ENCODE measurements around the gene GBX2. TPM values are rescaled to one million over a fixed set of nuclear protein-coding genes. Genes with fewer than 3 reads are reported as not detected.

Gene GBX2
- total and polyA plus RNA-seq, 2 donors (not counting 1 experiment from before 2014, with no cell fraction given) = not detected

DNA sequence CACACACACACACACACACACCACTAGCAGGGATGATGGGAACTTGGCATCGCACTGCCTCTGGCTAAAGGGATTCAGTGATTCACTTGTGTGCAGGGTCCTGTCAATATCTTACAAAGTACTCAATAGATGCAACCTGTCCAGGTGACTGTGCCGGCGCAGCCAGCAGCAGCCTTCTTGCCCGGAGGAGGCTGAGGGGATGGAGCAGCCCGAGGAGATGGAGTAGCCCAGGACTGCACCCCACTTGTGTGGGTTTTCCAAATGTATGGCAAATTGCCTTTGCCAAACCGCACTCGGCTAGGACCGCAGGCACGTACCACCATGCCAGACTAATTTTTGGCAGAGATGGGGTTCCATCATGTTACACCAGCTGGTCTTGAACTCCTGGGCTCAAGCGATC, 31.1 kb downstream of the GBX2 start:
- H3K27ac Mint-ChIP-seq = no peak overlapping the region
- POLR2A ChIA-PET = no interaction called here
- 96% methylated on average over 9 of the region's 10 CpGs for WGBS (ENCODE audit: insufficient coverage)
- Histone ChIP-seq H3K27me3 (replicated peaks in 1 of 4; ENCODE audit: control extremely low read depth in 1 of 4, control insufficient read depth in 3 of 4, insufficient read depth in 4 of 4, low read length in 3 of 4) (no peaks in the 10 kb centered on the region), H3K4me3 (ENCODE audit: control extremely low read depth in 1 of 5, extremely low read depth in 1 of 5, insufficient read depth in 1 of 5, low read depth in 2 of 5, low read length in 4 of 5) (no peak overlapping the region), H3K36me3 (replicated peaks in 1 of 2; ENCODE audit: control extremely low read depth in 1 of 2, control insufficient read depth in 1 of 2, extremely low read depth in 1 of 2, insufficient read depth in 2 of 2, low read length in 1 of 2) (no peaks in the 10 kb centered on the region), H3K4me2 (replicated peaks; ENCODE audit: low read depth, low read length, poor library complexity, severe bottlenecking) (no peak overlapping the region), H3K27ac (ENCODE audit: low read length in 2 of 2) (no peak overlapping the region), H4K20me1 (ENCODE audit: control insufficient read depth, insufficient read depth, low read length, poor library complexity, severe bottlenecking) (no peaks in the 10 kb centered on the region), H2AFZ (ENCODE audit: insufficient read depth, low read depth, low read length, poor library complexity, severe bottlenecking) (no peak overlapping the region), H3K4me1 (ENCODE audit: control insufficient read depth in 2 of 2, insufficient read depth in 2 of 2, low read length in 2 of 2) (no peaks in the 10 kb centered on the region), H3K79me2 (ENCODE audit: control insufficient read depth, insufficient read depth, low read length) (no peaks in the 10 kb centered on the region), H3K9me3 (ENCODE audit: control extremely low read depth in 1 of 3, control insufficient read depth in 2 of 3, insufficient read depth in 1 of 3, low read length in 2 of 3) (peaks cover 0 to 21% (median 0%) of the 10 kb centered on the region in 3 donors), H3K9ac (ENCODE audit: low read length) (no peak overlapping the region)
- intact Hi-C loops (cut with micrococcal nuclease) = no loop called here
- ATAC-seq (ENCODE audit: low read depth) (no peak), DNase-seq (no peak)
- no peaks in the 10 kb centered on the region for H3K9me3 Mint-ChIP-seq (ENCODE audit: insufficient read depth)
- no peak overlapping the region for H3K4me3 Mint-ChIP-seq
- CTCF ChIA-PET = no interaction called here
- peaks cover 3% of the 10 kb centered on the region for H3K27me3 Mint-ChIP-seq
- no peaks in the 10 kb centered on the region for H3K4me1 Mint-ChIP-seq
- TF ChIP-seq EZH2 (IDR thresholded peaks at IDR 0.05; ENCODE audit: borderline replicate concordance, insufficient read depth, low read depth, low read length, poor library complexity, severe bottlenecking) = no peak
- TF ChIP-seq, protein P1, sequence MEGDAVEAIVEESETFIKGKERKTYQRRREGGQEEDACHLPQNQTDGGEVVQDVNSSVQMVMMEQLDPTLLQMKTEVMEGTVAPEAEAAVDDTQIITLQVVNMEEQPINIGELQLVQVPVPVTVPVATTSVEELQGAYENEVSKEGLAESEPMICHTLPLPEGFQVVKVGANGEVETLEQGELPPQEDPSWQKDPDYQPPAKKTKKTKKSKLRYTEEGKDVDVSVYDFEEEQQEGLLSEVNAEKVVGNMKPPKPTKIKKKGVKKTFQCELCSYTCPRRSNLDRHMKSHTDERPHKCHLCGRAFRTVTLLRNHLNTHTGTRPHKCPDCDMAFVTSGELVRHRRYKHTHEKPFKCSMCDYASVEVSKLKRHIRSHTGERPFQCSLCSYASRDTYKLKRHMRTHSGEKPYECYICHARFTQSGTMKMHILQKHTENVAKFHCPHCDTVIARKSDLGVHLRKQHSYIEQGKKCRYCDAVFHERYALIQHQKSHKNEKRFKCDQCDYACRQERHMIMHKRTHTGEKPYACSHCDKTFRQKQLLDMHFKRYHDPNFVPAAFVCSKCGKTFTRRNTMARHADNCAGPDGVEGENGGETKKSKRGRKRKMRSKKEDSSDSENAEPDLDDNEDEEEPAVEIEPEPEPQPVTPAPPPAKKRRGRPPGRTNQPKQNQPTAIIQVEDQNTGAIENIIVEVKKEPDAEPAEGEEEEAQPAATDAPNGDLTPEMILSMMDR (IDR thresholded peaks at IDR 0.05) = no peak

DNA sequence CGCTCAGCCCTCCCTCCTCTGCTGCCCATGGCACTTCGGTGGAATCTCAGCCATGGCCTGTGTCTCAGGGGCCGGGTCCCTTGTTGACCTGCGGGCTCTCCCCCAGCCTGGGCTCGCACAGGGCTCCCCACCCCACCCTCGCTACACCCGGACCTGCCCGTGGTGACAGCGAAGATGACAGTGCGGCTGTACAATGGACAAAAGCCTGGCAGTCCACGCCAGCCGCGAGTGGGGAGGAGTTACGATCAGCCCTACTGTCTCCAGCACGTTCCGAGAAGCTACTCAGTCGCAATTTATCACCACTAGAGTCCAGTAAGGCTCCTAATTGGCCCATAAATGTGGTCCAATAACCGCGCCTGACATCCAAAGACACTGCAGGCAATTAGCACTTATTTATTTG, 31.6 kb downstream of the GBX2 start:
- H3K36me3 ChIP-seq (replicated peaks in 1 of 2; ENCODE audit: control extremely low read depth in 1 of 2, control insufficient read depth in 1 of 2, extremely low read depth in 1 of 2, insufficient read depth in 2 of 2, low read length in 1 of 2) = no peaks in the 10 kb centered on the region
- no peak overlapping the region for H3K9ac ChIP-seq (ENCODE audit: low read length)
- ChIA-PET CTCF (no interaction called here), POLR2A (no interaction called here)
- no peaks in the 10 kb centered on the region for H3K79me2 ChIP-seq (ENCODE audit: control insufficient read depth, insufficient read depth, low read length)
- H4K20me1 ChIP-seq (ENCODE audit: control insufficient read depth, insufficient read depth, low read length, poor library complexity, severe bottlenecking) = no peaks in the 10 kb centered on the region
- no peak overlapping the region for H3K4me3 Mint-ChIP-seq
- peaks cover 3% of the 10 kb centered on the region for H3K27me3 Mint-ChIP-seq
- H3K4me1 Mint-ChIP-seq = no peaks in the 10 kb centered on the region
- H3K27ac ChIP-seq (ENCODE audit: low read length in 2 of 2) = no peak overlapping the region
- H3K9me3 ChIP-seq (ENCODE audit: control extremely low read depth in 1 of 3, control insufficient read depth in 2 of 3, insufficient read depth in 1 of 3, low read length in 2 of 3) = peaks cover 0 to 20% (median 0%) of the 10 kb centered on the region in 3 donors
- TF ChIP-seq EZH2 (IDR thresholded peaks at IDR 0.05; ENCODE audit: borderline replicate concordance, insufficient read depth, low read depth, low read length, poor library complexity, severe bottlenecking) = no peak
- TF ChIP-seq, protein P1 (IDR thresholded peaks at IDR 0.05) = no peak
- no peak for DNase-seq
- no peak overlapping the region for H3K4me3 ChIP-seq (ENCODE audit: control extremely low read depth in 1 of 5, extremely low read depth in 1 of 5, insufficient read depth in 1 of 5, low read depth in 2 of 5, low read length in 4 of 5)
- no peaks in the 10 kb centered on the region for H3K9me3 Mint-ChIP-seq (ENCODE audit: insufficient read depth)
- H2AFZ ChIP-seq (ENCODE audit: insufficient read depth, low read depth, low read length, poor library complexity, severe bottlenecking) = no peak overlapping the region
- no peaks in the 10 kb centered on the region for H3K4me1 ChIP-seq (ENCODE audit: control insufficient read depth in 2 of 2, insufficient read depth in 2 of 2, low read length in 2 of 2)
- no peak for ATAC-seq (ENCODE audit: low read depth)
- no peak overlapping the region for H3K27ac Mint-ChIP-seq
- 84% methylated on average over 19 of the region's 19 CpGs for WGBS (ENCODE audit: insufficient coverage)
- intact Hi-C loops (cut with micrococcal nuclease) = no loop called here
- H3K27me3 ChIP-seq (replicated peaks in 1 of 4; ENCODE audit: control extremely low read depth in 1 of 4, control insufficient read depth in 3 of 4, insufficient read depth in 4 of 4, low read length in 3 of 4) = no peaks in the 10 kb centered on the region
- no peak overlapping the region for H3K4me2 ChIP-seq (replicated peaks; ENCODE audit: low read depth, low read length, poor library complexity, severe bottlenecking)

All from B cell (primary cell).